ENCODE results near the gene HELZ2. TPM values are rescaled to one million over a fixed set of nuclear protein-coding genes. Genes with fewer than 3 reads are reported as not detected.

Gene HELZ2
- total RNA-seq, 4 donors from 2014 or later, result 3.5 to 41.9 (median 22.1) TPM

DNA sequence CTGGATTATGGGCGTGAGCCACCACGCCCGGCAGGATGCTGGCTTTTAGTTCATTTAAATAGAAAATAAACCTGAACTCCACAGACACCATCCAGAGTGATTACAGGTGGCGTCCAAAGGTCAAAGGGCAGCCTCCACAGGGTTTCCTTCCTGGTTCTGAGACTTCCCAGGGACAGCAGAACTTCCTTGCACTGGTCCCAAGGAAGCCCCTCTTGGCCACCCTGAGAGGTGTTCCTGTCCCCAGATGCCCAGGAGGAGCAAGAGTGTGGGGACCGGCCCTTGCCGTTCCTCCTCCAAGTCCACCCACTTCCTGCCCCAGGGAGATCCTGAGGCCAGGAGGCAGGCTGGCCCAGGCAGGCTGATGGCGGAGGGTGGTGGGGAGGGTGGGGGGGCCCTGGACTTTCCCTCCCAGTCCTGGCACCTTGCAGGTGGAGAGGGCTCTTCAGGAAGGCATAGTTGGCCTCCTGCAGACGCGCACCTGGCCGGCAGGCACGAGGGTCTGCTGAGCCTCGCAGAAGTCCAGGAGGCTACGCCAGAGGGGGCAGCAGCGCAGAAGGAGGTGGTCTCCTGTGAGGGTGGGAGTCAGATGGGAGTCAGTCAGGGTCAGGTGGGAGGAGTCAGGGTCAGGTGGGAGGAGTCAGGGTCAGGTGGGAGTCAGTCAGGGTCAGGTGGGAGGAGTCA is 15.1 kb downstream of the HELZ2 start:
- H3K36me3 ChIP-seq, result no peaks in the 10 kb centered on the region
- no peak overlapping the region for H3K4me3 ChIP-seq
- no peaks in the 10 kb centered on the region for H3K27me3 ChIP-seq
- H3K4me1 ChIP-seq, result peaks cover 0 to 5% of the 10 kb centered on the region in 2 donors
- no peaks in the 10 kb centered on the region for H3K9me3 ChIP-seq
- H3K27ac ChIP-seq, result no peak overlapping the region
- intact Hi-C loops (cut with DNase I; ENCODE audit: low total_unique reads), result no loop called here
- DNase-seq, result no peak
- TF ChIP-seq, protein P1, sequence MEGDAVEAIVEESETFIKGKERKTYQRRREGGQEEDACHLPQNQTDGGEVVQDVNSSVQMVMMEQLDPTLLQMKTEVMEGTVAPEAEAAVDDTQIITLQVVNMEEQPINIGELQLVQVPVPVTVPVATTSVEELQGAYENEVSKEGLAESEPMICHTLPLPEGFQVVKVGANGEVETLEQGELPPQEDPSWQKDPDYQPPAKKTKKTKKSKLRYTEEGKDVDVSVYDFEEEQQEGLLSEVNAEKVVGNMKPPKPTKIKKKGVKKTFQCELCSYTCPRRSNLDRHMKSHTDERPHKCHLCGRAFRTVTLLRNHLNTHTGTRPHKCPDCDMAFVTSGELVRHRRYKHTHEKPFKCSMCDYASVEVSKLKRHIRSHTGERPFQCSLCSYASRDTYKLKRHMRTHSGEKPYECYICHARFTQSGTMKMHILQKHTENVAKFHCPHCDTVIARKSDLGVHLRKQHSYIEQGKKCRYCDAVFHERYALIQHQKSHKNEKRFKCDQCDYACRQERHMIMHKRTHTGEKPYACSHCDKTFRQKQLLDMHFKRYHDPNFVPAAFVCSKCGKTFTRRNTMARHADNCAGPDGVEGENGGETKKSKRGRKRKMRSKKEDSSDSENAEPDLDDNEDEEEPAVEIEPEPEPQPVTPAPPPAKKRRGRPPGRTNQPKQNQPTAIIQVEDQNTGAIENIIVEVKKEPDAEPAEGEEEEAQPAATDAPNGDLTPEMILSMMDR (IDR thresholded peaks at IDR 0.05), result no peak

DNA sequence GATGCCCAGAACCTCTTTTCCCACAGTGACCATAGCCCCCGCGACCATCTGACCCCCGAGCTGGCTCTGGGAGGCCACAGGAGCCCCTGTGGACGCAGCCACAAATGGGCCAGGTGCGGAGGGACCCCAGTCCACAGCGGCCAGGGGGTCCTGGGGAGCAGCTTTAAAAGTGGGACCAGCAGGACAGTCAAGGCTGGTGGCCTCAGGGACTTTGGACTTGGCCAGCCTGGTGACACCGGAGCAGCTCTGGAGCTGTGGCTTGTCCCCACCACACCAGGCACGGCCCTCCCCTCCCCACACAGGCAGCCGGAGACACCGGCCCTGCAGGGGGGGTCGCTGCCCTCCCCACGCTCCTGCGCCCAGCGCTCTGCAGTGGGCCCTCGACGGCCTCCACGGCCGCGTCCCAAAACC is 16.6 kb downstream of the HELZ2 start:
- peaks cover 0 to 8% of the 10 kb centered on the region in 2 donors for H3K4me1 ChIP-seq

DNA sequence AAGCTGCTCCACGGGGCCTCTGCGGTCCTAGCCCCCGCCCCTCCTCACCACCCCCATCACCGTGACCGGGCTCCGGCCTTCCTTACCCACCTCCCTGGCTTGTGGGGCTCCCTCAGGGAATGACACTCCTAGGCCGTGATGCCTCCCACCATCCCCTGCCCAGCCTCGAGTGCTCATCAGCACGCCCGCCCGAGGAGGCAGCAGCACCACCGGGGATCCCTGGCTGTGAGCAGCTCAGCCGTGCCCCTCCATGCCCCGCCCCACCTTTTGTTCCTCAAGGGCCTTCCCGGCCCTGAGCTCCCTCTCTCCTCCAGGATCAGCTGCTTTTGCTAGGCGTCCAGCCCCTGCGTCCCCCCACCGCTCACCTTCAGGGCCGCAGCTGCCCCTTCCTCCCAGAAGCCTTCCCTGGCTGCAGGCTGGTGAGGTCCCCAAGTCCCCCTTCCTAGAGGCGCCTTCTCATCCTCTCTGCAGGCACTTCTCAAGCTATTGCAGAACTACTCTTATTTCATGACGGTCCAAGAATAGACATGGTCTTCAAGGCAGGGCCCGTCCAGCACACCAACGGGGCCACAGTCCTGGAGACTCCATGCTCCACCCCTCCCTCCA is 17.1 kb downstream of the HELZ2 start:
- H3K27ac ChIP-seq, result no peak overlapping the region

More for the DNA sequence above, 16.6 kb downstream of the HELZ2 start:
- intact Hi-C loops (cut with DNase I; ENCODE audit: low total_unique reads), result no loop called here
- Histone ChIP-seq H3K4me3 (no peak overlapping the region), H3K9me3 (no peaks in the 10 kb centered on the region), H3K27me3 (no peaks in the 10 kb centered on the region), H3K27ac (no peak overlapping the region), H3K36me3 (no peaks in the 10 kb centered on the region)
- TF ChIP-seq, protein P1 (IDR thresholded peaks at IDR 0.05), result no peak
- no peak for TF ChIP-seq POLR2A (IDR thresholded peaks at IDR 0.05)
- DNase-seq, result no peak

DNA sequence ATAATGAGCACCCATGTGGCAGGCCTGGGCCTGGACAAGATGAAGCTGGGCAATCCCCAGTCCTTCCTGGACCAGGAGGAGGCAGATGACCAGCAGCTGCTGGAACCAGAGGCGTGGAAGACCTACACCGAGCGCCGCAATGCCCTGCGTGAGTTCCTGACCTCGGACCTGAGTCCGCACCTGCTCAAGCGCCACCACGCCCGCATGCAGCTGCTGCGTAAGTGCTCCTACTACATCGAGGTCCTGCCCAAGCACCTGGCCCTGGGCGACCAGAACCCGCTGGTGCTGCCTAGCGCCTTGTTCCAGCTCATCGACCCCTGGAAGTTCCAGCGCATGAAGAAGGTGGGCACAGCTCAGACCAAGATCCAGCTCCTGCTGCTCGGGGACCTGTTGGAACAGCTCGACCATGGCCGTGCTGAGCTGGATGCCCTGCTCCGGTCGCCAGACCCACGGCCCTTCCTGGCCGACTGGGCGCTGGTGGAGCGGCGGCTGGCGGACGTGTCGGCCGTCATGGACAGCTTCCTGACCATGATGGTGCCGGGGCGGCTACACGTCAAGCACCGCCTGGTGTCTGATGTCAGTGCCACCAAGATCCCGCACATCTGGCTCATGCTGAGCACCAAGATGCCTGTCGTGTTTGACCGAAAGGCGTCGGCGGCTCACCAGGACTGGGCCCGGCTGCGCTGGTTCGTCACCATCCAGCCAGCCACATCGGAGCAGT is 18.2 kb downstream of the HELZ2 start:
- Histone ChIP-seq H3K4me1 (peaks cover 0 to 8% of the 10 kb centered on the region in 2 donors), H3K27me3 (no peaks in the 10 kb centered on the region), H3K27ac (no peak overlapping the region), H3K4me3 (no peak overlapping the region), H3K9me3 (no peaks in the 10 kb centered on the region), H3K36me3 (no peaks in the 10 kb centered on the region)
- DNase-seq, result no peak
- TF ChIP-seq, protein P1 (IDR thresholded peaks at IDR 0.05), result no peak
- no peak for TF ChIP-seq POLR2A (IDR thresholded peaks at IDR 0.05)
- intact Hi-C loops (cut with DNase I; ENCODE audit: low total_unique reads), result no loop called here

More for the DNA sequence above, 17.1 kb downstream of the HELZ2 start:
- H3K4me1 ChIP-seq, result peaks cover 0 to 8% of the 10 kb centered on the region in 2 donors
- no peaks in the 10 kb centered on the region for H3K9me3 ChIP-seq
- no peak for TF ChIP-seq POLR2A (IDR thresholded peaks at IDR 0.05)
- TF ChIP-seq, protein P1 (IDR thresholded peaks at IDR 0.05), result no peak
- no peak overlapping the region for H3K4me3 ChIP-seq
- no peaks in the 10 kb centered on the region for H3K27me3 ChIP-seq
- H3K36me3 ChIP-seq, result no peaks in the 10 kb centered on the region
- no peak for DNase-seq
- intact Hi-C loops (cut with DNase I; ENCODE audit: low total_unique reads), result no loop called here
